ENCODE results near the gene ACSBG1.

GRCh38 chr15:78244101-78244500, 9.7 kb upstream of the ACSBG1 start:
- TF ChIP-seq CTCF (conservative IDR thresholded peaks at IDR 0.05) (no peak), EZH2 (IDR thresholded peaks at IDR 0.05; ENCODE audit: low read depth) (no peak)

All from PC-9 (cell line).